Tibial nerve (tissue), 3 donors: Measurements from ENCODE around the gene MAP3K1.

Experiments
- CTCF ChIP-seq, 5 experiments: fragments of 200-600 bp in 3 of 5; fragments of 450-650 bp in 2 of 5; sonication (generic) in 3 of 5; IDR thresholded peaks; one replicate each; pipeline ENCODE4 v1.5.1; 2016 to 2019; ENCODE audit warnings: antibody characterized with exemption in 5 of 5, mild to moderate bottlenecking in 3 of 5, moderate library complexity in 2 of 5
- POLR2A ChIP-seq, 2 donors: fragments of 450-650 bp; IDR thresholded peaks; one replicate each; pipeline ENCODE4 v1.6.1; 2017; ENCODE audit warnings: antibody characterized with exemption in 2 of 2, mild to moderate bottlenecking in 2 of 2, moderate library complexity in 2 of 2

- no peak for TF ChIP-seq CTCF (IDR thresholded peaks at IDR 0.05)
- no peak for TF ChIP-seq POLR2A (IDR thresholded peaks at IDR 0.05)
These were observed 102.7 kb downstream of the MAP3K1 start for GRCh38 chr5:56918054-56918453.
